UCSD-AML1 (cell line): ENCODE measurements around the gene TIFAB.
"Not testable (repeated sequence)": the region's sequence is repeated elsewhere in the genome, so short reads cannot be mapped to it uniquely, and the experiment has no call there.

Source experiments
- DNase-seq: peaks from one replicate; lab custom pipeline; 2025; ENCODE audit not compliant: unreplicated experiment; lab: John Stamatoyannopoulos, UW

Gene TIFAB, protein sequence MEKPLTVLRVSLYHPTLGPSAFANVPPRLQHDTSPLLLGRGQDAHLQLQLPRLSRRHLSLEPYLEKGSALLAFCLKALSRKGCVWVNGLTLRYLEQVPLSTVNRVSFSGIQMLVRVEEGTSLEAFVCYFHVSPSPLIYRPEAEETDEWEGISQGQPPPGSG

DNA sequence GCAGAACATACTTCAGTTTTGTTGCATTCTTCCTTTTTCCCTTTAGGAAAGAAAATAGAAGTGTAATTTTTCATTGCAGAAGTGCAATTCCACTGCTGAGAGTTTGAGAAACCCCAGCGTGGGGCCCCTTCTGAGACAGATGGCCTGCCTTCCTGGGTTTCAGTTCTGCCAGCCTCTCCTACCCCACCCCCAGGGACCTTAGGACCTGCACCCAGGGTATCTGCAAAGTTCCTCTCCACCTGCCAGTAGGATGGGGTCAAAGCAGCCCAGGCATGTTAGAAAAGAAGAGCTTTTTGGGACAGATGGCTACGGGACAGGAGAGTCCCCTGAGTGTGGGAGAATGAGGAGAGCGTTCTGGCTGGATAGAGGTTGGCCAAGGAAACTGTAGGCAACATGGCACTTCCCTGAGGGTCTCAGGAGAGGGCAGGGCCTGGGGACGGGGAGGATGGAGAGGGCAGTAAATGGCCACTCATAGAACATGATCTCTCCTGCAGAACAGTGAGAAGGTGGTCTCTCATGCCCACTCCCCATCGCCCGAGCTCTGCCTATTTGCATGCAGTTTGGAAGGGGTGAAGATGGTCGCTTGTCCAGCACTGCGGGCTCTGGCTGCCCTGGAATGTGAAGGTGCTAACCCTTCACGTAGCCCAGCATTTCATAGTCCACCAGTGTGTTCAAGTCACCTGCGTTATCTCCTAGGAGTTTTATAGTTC is at the start of gene TIFAB:
TIFAB (minus strand) TSS at position 31 of the 710 bp plus-strand sequence. CDS start 2,412 bp downstream, outside the sequence.
- DNase-seq: no peak

GRCh38 chr5:135498637-135498995 is 46.5 kb upstream of the TIFAB start:
- DNase-seq: no peak

DNA sequence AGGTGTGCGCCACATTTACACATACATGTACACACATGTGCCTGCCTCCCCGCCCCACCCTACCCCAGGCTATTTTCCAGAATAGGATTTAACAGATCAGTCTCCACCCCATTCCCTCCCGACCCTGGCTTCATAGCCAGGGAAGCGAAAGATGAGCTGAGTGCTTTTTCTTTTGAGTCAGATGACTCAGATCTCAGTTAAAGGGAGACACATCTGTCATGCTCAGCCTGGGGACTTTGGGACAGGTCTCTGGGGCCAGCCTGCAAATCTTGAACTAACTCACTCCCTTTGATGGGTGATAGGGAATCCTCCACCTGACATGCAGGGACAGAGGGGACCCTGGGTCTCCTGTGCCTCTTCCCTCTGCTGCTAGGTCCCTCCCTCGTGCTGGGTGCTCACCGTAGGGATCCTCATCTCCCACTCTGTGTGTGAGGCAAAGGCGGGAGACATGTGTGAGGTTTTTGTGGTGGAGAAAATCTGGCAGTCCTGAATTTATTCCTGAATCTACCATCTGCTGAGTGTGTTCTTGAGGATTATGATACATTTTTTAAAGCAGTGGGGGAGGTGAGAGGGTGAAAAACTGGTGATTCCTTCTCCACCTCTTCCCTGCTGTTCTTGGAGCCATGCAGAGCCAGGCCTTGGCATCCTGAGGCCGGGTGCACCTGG is 46.0 kb upstream of the TIFAB start:
- no peak for DNase-seq

DNA sequence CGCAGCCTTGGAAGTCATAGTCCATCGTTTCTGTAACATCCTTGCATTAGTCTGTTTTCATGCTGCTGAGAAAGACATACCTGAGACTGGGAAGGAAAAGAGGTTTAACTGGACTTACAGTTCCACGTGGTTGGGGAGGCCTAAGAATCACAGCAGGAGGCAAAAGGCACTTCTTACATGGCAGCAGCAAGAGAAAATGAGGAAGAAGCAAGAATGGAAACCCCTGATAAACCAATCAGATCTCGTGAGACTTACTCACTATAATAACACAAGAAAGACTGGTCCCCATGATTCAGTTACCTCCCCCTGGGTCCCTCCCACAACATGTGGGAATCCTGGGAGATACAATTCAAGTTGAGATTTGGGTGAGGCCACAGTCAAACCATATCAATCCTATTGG is 43.4 kb upstream of the TIFAB start:
- not testable (repeated sequence) for DNase-seq

DNA sequence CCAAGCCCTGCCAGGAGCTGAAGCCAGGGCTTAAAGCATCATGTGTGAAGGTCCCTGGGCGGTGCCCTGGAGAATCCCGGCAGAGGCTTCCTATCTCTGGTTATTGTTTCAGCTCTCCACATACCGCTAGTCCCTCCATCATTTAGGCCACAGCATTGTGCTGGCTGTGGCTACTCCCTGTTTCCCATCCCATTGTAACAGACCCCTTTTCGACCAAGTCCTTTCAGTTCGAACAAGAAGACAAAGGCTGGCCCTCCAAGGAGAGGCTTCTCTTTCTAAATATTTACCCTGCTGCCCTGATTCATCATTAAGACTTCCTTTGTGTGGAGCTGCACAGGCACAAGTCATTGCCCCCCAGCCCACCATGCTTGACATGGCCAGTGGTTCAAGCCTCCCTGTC is 42.0 kb upstream of the TIFAB start:
- DNase-seq: no peak

DNA sequence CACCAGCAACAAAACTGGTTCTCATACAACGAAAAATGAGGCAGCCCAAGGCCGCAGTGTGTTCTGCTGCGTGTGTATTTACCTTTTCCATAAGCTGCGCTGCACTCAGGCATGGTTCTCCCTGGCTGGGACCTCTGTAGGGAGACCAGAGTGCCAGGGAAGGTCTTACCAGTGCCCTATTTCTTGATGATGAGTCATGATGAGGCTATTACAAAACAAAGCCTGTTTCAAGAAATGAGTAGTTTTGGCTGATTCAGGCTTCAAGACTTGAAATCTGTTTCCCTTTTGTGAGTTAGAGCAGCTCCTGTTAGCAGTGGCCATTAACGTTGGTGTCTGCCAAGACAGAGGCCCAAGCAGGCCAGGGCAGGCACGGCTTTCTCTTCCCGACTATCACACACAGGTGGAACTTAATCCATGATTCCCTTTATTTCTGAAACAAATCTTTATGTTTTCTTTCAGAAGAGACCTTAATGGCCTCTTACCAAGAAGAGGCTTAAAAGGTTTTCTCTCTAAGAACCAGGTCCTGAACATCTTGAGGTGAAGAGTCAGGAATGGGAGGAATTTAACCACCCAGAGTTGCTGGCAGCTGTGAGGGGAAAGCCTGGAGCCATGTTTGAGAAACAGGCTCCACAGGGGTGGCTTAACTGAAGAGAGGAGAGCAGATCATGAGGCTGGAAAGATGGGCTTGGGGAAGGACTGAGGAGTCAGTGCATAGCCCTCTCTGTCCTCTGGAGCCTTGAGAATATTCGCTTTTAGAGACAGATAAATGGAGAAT is 41.4 kb upstream of the TIFAB start:
- DNase-seq: no peak

DNA sequence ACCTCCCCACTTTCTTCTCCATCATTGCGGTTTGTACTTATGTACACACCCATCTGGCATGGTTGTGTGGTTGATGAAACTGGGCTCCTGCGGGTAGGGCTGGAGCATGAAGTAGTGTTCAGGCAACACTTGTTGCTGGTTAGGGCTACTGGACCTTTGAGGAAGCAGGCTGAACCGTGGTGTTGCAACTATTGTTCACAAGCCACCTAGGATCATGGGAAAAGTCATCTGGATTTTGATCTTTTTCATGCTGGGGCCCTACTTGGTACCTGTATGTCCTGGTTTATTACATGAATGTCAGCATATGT is 40.1 kb upstream of the TIFAB start:
- no peak for DNase-seq

- DNase-seq: no peak
Observed at GRCh38 chr5:135491552-135492318, 39.6 kb upstream of the TIFAB start.

DNA sequence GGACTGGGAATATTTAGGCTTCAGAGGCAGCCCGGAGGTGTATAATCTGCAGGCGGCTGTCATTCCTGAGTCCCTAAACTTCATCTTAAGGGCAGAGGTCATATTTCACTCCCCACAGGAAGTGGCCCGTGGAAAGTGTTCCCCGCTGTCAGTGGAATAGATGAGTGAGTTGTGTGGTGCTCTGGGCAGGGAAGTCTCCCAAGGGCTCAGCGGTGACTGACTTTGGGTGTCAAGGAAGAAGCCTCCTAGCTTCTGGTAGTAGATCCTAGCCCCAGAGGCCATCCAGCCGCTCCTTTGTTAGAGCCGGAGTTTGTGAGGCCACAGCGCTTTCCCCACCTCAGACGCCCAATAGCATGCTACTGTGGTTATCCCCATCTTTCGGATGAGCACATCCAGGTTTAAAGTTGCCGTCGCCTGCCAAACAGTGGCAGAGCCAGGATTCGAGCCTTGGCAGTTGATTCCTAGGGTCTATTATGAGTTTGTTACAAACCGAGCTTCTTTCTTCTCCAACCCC is 38.9 kb upstream of the TIFAB start:
- DNase-seq: no peak

- no peak for DNase-seq
Observed at GRCh38 chr5:135490245-135491037, 38.3 kb upstream of the TIFAB start.

GRCh38 chr5:135489466-135490244 is 37.5 kb upstream of the TIFAB start:
- no peak for DNase-seq

GRCh38 chr5:135488727-135489465 is 36.7 kb upstream of the TIFAB start:
- no peak for DNase-seq

DNA sequence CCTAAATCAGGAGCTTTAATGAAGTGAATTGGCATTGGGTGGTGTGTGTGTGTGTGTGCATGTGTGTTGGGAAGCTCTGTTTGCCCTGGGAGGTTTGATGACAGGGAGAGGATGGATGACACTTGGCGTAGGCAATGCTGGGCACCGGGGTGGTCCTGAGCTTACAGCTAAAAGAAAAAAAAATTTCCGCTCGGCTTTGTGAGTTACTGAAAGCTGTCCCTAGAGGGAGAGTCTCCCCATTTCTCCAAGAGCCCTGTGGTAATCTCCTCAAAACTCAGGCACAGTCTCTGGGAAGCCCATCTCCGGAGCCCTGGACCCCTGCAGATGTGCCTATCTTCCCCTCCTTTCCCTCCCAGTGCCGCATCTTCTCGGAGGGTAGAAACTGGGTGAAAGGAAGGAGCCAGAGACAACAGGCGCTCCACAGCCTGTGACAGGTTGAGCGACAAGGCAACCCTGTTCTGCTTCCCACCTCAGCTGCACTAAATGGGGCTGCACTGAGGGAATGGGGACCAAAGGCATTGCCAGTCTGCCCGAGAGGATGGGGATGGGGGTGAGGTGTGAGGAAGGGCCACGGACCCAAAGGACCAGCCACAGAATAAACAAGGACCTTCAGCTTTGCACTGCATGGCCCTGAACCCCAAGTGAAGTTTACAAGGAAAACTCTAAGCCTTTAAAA is 35.8 kb upstream of the TIFAB start:
- no peak for DNase-seq

DNA sequence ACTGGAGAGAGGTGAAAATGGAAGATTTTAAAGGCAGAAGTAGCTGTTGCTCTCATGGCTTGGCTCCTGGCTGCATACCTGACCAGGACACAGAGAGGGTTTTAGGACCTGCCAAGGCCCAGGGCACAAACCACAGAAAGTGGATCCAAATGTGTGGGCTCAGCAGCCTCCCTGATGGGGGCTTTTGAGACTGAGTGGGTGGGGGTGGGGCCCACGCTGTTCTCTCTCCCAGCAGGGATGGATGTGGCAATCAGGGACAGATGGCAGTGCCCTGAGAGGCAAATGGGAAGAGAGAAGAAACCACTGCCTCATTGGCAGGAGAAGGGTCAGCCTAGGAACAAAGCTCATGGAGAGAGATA is 34.9 kb upstream of the TIFAB start:
- DNase-seq: no peak

DNA sequence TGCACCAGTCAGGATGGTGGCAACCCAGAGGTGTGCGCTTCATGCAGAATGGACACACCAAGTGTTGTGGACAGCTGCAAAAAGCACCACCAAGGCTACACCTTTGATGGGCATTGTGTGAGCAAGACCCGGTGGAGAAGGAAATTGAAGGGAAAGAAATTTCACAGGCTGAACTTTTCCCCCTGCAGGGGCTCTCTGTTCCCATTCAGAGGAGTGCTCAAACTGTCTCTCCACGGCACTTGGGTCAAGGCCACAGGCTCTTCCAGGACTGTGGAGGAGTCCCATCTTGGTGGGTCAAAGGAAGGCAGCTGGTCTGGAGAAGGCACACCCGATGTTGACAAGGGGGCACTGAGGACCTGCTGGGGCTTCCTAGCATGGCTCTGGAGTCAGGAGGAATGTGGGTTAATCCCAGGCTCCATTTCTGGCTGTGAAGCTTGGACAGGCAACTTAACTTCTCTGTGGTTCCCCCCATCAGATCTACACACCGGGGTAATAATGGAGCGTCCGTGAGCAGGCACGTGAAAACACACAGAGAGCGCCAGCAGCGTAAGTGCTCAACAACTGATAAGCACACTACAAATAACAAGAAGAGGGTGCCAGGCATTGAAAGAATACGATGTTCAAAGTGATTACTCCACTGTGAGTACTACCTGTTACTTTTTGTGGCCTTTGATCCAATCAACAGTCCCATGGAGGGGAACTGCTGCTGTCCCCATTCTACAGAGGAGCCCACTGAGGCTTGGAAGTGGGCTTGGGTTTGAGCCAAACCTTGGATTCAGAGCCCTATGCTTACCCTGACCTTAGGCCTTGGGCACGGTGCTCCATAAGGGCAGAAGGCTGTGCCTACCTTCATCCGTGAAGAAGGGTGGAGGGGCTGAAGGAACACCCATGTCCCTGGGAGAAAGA is 34.2 kb upstream of the TIFAB start:
- DNase-seq: no peak

GRCh38 chr5:135484674-135485086 is 32.5 kb upstream of the TIFAB start:
- no peak for DNase-seq

- DNase-seq: no peak
Observed at GRCh38 chr5:135483254-135483653, 31.1 kb upstream of the TIFAB start.
